HG02642 (cell line): Measurements from ENCODE around the gene PPP2R5C.
"Not testable (repeated sequence)": the region's sequence is repeated elsewhere in the genome, so short reads cannot be mapped to it uniquely, and the experiment has no call there.

Source experiments
- ATAC-seq: cut with Tn5 transposase; IDR thresholded peaks from one replicate; pipeline ENCODE4 v1.9.1; 2021; ENCODE audit warnings: mild to moderate bottlenecking; ENCODE audit not compliant: unreplicated experiment, poor library complexity

PPP2R5C gene

GRCh38 chr14:101761032-101761880, at the start of gene PPP2R5C:
Gene PPP2R5C, plus strand, starts transcription at chr14:101761709. Its CDS starts 185 bp downstream, at chr14:101761894.
- peak; percentile 60 for ATAC-seq

- not testable (repeated sequence) for ATAC-seq
Observed at GRCh38 chr14:101711857-101712233, 49.7 kb upstream of the PPP2R5C start.

GRCh38 chr14:101712341-101712740, 49.2 kb upstream of the PPP2R5C start:
- ATAC-seq: not testable (repeated sequence)

- ATAC-seq: not testable (repeated sequence)
Observed at GRCh38 chr14:101713091-101713490, 48.4 kb upstream of the PPP2R5C start.

GRCh38 chr14:101713621-101714349, 47.7 kb upstream of the PPP2R5C start:
- ATAC-seq: no peak

GRCh38 chr14:101714394-101714793, 47.1 kb upstream of the PPP2R5C start:
- ATAC-seq: no peak

- ATAC-seq: no peak
Observed at GRCh38 chr14:101715210-101716076, 46.1 kb upstream of the PPP2R5C start.

- ATAC-seq: no peak
Observed at GRCh38 chr14:101716077-101716950, 45.2 kb upstream of the PPP2R5C start.

- ATAC-seq: no peak
Observed at GRCh38 chr14:101716956-101717662, 44.4 kb upstream of the PPP2R5C start.

GRCh38 chr14:101717663-101718490, 43.6 kb upstream of the PPP2R5C start:
- no peak for ATAC-seq

GRCh38 chr14:101719045-101719645, 42.4 kb upstream of the PPP2R5C start:
- ATAC-seq: no peak

- ATAC-seq: no peak
Observed at GRCh38 chr14:101719708-101720107, 41.8 kb upstream of the PPP2R5C start.

- no peak for ATAC-seq
Observed at GRCh38 chr14:101721111-101721510, 40.4 kb upstream of the PPP2R5C start.

- ATAC-seq: no peak
Observed at GRCh38 chr14:101721951-101722661, 39.4 kb upstream of the PPP2R5C start.

GRCh38 chr14:101723061-101723595, 38.4 kb upstream of the PPP2R5C start:
- no peak for ATAC-seq

- not testable (repeated sequence) for ATAC-seq
Observed at GRCh38 chr14:101725652-101726051, 35.9 kb upstream of the PPP2R5C start.
